K562 (cell line): ENCODE measurements around the gene APP. TPM values are rescaled to one million over a fixed set of nuclear protein-coding genes. Genes with fewer than 3 reads are reported as not detected.

Source experiments
- ATAC-seq: fragments of 200-7000 bp; cut with Tn5 transposase; 3 replicates; pipeline ENCODE4 v1.9.1; 2020; ENCODE audit warnings: moderate library complexity
- BruUV-seq: library from RNA; stranded (reverse); fragments of 400-500 nt; replicated peaks from 2 replicates; lab custom pipeline; 2021; lab: Mats Ljungman, UMichigan
- CTCF ChIA-PET: fragments of 300-600 bp; formaldehyde crosslinking; extraction: SDS; loops from one replicate; lab custom pipeline; 2021; ENCODE audit warnings: low intra/inter-chr PET ratio; lab: Yijun Ruan, JAX
- POLR2A ChIA-PET: fragments of 300-600, 350-650 bp; sonication (Branson Sonifier 250); formaldehyde crosslinking; extraction: SDS; loops from one replicate; lab custom pipeline; 2021; ENCODE audit warnings: antibody characterized with exemption, inconsistent platforms; lab: Yijun Ruan, JAX
- DNase-seq, 4 experiments: peaks; one replicate each; pipeline versions ENCODE4 v3.0.0 to v3.0.0-alpha.2; 2011 to 2018; ENCODE audit warnings: low spot score in 3 of 4, mixed read lengths in 3 of 4; ENCODE audit errors: extremely low read depth in 1 of 4
- FAIRE-seq: peaks from 2 replicates; lab custom pipeline; 2011; peaks lifted over from hg19 to GRCh38; lab: Jason Lieb, UNC
- H2AFZ ChIP-seq: 2 replicates; pipeline ENCODE4 v1.6.0; 2011; ENCODE audit warnings: low read depth, low read length, control low read depth, inconsistent platforms
- H3K27ac ChIP-seq: fragments of 200-600 bp; 3 replicates; pipeline ENCODE4 v1.8.0; 2011; ENCODE audit warnings: low read depth, mild to moderate bottlenecking, control low read depth, inconsistent platforms, low read length, moderate library complexity, mixed read lengths; ENCODE audit errors: extremely low read depth
- H3K27me3 ChIP-seq, 2 experiments: fragments of 300-600 bp in 1 of 2; 2 replicates in 1 of 2; 3 replicates in 1 of 2; pipeline versions ENCODE4 v1.6.0 to v1.8.0; 2011; ENCODE audit warnings: inconsistent platforms in 2 of 2, low read length in 2 of 2, mild to moderate bottlenecking in 1 of 2, mixed read lengths in 1 of 2, moderate library complexity in 1 of 2; ENCODE audit not compliant: control insufficient read depth in 2 of 2, insufficient read depth in 2 of 2
- H3K36me3 ChIP-seq: fragments of 300-600 bp; 3 replicates; pipeline ENCODE4 v1.8.0; 2011; ENCODE audit warnings: mild to moderate bottlenecking, low read length, inconsistent platforms; ENCODE audit not compliant: control insufficient read depth, insufficient read depth
- H3K4me1 ChIP-seq, 2 experiments: fragments of 200-600 bp in 1 of 2; replicated peaks in 1 of 2; 2 replicates in 1 of 2; 3 replicates in 1 of 2; pipeline versions ENCODE4 v1.5.1 to v1.8.0; 2011; ENCODE audit warnings: inconsistent platforms in 2 of 2, low read length in 2 of 2, mild to moderate bottlenecking in 1 of 2, mixed read lengths in 1 of 2, moderate library complexity in 1 of 2; ENCODE audit not compliant: control insufficient read depth in 2 of 2, insufficient read depth in 2 of 2
- H3K4me2 ChIP-seq: 2 replicates; pipeline ENCODE4 v1.6.1; 2011; ENCODE audit warnings: low read length, control low read depth, inconsistent platforms, mixed read lengths; ENCODE audit not compliant: insufficient read depth
- H3K4me3 ChIP-seq: fragments of 200-600 bp; sonication (generic), shearing (Covaris generic); 2 replicates; pipeline ENCODE4 v1.5.1; 2016; ENCODE audit warnings: control low read depth, inconsistent platforms
- H3K79me2 ChIP-seq: fragments of 200-600 bp; 3 replicates; pipeline ENCODE4 v1.8.0; 2011; ENCODE audit warnings: low read length, inconsistent platforms; ENCODE audit not compliant: control insufficient read depth, insufficient read depth
- H3K9ac ChIP-seq, 2 experiments: 2 replicates each; pipeline versions ENCODE4 v1.6.0 to v1.6.1; 2011; ENCODE audit warnings: low read depth in 2 of 2, low read length in 2 of 2, control low read depth in 1 of 2, inconsistent platforms in 1 of 2, mild to moderate bottlenecking in 1 of 2, mixed read lengths in 1 of 2; ENCODE audit not compliant: insufficient read depth in 1 of 2
- H3K9me1 ChIP-seq: one replicate; pipeline ENCODE4 v1.6.0; 2011; ENCODE audit warnings: inconsistent platforms, mild to moderate bottlenecking, low read length, moderate library complexity; ENCODE audit not compliant: control insufficient read depth, insufficient read depth
- H3K9me3 ChIP-seq: replicated peaks from 2 replicates; pipeline ENCODE4 v1.5.1; 2011; ENCODE audit warnings: low read depth, low read length, inconsistent platforms; ENCODE audit not compliant: control insufficient read depth, insufficient read depth
- H4K20me1 ChIP-seq: replicated peaks from 2 replicates; pipeline ENCODE4 v1.6.1; 2011; ENCODE audit warnings: low read length, inconsistent platforms, mixed read lengths; ENCODE audit not compliant: control insufficient read depth, insufficient read depth
- DACH1 ChIP-seq: fragments of 450-650 bp; IDR thresholded peaks from 2 replicates; pipeline ENCODE4 v1.6.1; 2018; ENCODE audit not compliant: partially characterized antibody
- ZBED1 ChIP-seq: IDR thresholded peaks from 2 replicates; pipeline ENCODE4 v1.6.1; 2014
- ZNF551 ChIP-seq: fragments of 250-450 bp; sonication (Bioruptor Pico); IDR thresholded peaks from 2 replicates; pipeline ENCODE4 v1.5.0; 2021; ENCODE audit warnings: mild to moderate bottlenecking, moderate library complexity
- WGBS: fragments of 100-300 bp; shearing (Covaris generic); methylation state at CpG from one replicate; pipeline ENCODE4 v1.1.6; 2016; ENCODE audit warnings: low coverage, mixed read lengths; ENCODE audit not compliant: insufficient coverage; ENCODE audit errors: missing lambda C conversion rate; 5-methylcytosine and 5-hydroxymethylcytosine counted together
- in situ Hi-C: fragments of 300-500 bp; cut with MboI; formaldehyde crosslinking; loops from 4 replicates; pipeline ENCODE4 v1.15.0; 2018; ENCODE audit warnings: inconsistent platforms, mixed read lengths
- intact Hi-C: fragments of 100-400 bp; cut with micrococcal nuclease; formaldehyde crosslinking; loops from 2 replicates; pipeline ENCODE4 v1.14.2; 2022
- polyA plus RNA-seq, 8 experiments: library from polyadenylated mRNA; depleted of rRNA in 4 of 8; stranded (reverse) in 5 of 8; unstranded in 3 of 8; fragments of >200 nt; fragmentation: Nextera tagmentation in 2 of 8; fragmentation: Illumina TruSeq in 1 of 8; extraction: Ambion mirVana in 2 of 8; extraction: Trizol in 1 of 8; gene quantifications; 2 replicates each; pipeline versions ENCODE4 v1.2.1 to v1.2.3, GENCODE V29; 2011 to 2014; ENCODE audit warnings: inconsistent platforms in 1 of 8, missing spikeins in 1 of 8
- total RNA-seq, 7 experiments: library from RNA; depleted of rRNA in 6 of 7; stranded (reverse); fragments of >200 nt in 6 of 7; fragmentation: Illumina TruSeq in 2 of 7; extraction: Trizol in 2 of 7; gene quantifications; 2 replicates each; pipeline versions ENCODE4 v1.2.1 to v1.2.3, GENCODE V29; 2011 to 2021; ENCODE audit warnings: low replicate concordance in 1 of 7
- TF ChIP-seq, protein P1 (sequence below): IDR thresholded peaks from 2 replicates; pipeline ENCODE4 v1.6.1; 2014; ENCODE audit warnings: antibody characterized with exemption
- TF ChIP-seq, protein P2 (sequence below), 2 experiments: IDR thresholded peaks; 2 replicates each; pipeline ENCODE4 v1.6.1; 2011; ENCODE audit warnings: borderline replicate concordance in 1 of 2, control low read depth in 1 of 2, low read depth in 1 of 2, low read length in 1 of 2, mild to moderate bottlenecking in 1 of 2, mixed read lengths in 1 of 2, moderate library complexity in 1 of 2; ENCODE audit not compliant: insufficient read depth in 1 of 2, insufficient read length in 1 of 2, poor library complexity in 1 of 2, severe bottlenecking in 1 of 2; ENCODE audit errors: extremely low read depth in 1 of 2
- TF ChIP-seq, protein P3 (sequence below): fragments of 450-650 bp; formaldehyde crosslinking; IDR thresholded peaks from 2 replicates; pipeline ENCODE4 v1.4.0; 2022; ENCODE audit warnings: missing genetic modification characterization
- TF ChIP-seq, protein P4 (sequence below): fragments of 450-650 bp; IDR thresholded peaks from 2 replicates; pipeline ENCODE4 v1.6.1; 2016; ENCODE audit warnings: low read depth

Gene APP
- total and polyA plus RNA-seq, 9 of the 15 experiments (the other 6 are each of a cell fraction or from before 2014, with no cell fraction given): 0.01 to 1.5 (median 0.16) TPM; not detected in 5

DNA sequence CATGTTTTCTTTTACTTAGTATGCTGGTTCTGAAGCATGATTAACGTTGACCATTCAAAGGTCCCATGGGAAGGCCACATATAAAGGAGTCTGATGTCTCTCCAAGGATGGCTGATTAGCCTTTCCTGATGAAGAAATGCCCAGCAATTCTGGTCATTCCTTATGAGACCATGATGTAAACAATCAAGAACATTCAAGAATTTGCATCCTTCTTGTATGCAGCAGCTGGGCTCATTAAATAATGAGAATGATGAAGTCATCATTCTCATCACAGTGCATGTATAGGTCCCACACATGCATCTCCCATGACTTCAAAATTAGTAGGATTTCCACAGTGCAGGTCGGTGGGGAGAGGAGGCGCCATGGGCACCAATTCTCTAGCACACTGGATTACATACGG, 85.4 kb downstream of the APP start (continued):
- TF ChIP-seq, protein P1, sequence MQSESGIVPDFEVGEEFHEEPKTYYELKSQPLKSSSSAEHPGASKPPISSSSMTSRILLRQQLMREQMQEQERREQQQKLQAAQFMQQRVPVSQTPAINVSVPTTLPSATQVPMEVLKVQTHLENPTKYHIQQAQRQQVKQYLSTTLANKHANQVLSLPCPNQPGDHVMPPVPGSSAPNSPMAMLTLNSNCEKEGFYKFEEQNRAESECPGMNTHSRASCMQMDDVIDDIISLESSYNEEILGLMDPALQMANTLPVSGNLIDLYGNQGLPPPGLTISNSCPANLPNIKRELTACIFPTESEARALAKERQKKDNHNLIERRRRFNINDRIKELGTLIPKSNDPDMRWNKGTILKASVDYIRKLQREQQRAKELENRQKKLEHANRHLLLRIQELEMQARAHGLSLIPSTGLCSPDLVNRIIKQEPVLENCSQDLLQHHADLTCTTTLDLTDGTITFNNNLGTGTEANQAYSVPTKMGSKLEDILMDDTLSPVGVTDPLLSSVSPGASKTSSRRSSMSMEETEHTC: no peak
- TF ChIP-seq ZNF551 (CRISPR knock-in tag): no peak
- TF ChIP-seq, protein P2, sequence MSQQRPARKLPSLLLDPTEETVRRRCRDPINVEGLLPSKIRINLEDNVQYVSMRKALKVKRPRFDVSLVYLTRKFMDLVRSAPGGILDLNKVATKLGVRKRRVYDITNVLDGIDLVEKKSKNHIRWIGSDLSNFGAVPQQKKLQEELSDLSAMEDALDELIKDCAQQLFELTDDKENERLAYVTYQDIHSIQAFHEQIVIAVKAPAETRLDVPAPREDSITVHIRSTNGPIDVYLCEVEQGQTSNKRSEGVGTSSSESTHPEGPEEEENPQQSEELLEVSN (IDR thresholded peaks at IDR 0.05; ENCODE audit: borderline replicate concordance in 1 of 2, extremely low read depth in 1 of 2, insufficient read depth in 1 of 2, insufficient read length in 1 of 2, low read depth in 1 of 2, low read length in 1 of 2, poor library complexity in 1 of 2, severe bottlenecking in 1 of 2): no peak
- no peak for TF ChIP-seq ZBED1
- TF ChIP-seq DACH1: no peak

DNA sequence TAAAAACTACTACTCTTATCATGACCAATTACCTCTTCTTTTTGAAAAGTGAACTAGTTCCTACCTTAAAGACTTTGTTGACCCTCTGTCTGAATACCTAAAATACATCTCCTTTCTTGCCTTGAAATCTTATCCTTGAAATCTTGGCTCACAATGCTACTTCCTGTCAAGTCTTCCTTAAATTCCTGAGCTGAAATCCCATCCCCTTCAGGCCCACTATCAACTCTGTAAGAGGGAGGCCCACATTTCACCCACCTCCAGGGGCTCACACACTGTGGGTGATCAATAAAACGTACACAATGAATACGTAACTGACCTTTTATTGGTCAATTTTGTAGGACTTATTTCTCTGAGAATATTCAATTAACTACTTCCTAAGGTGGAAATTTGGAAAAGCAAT, 88.0 kb downstream of the APP start:
- POLR2A ChIA-PET: no interaction called here
- CTCF ChIA-PET: no interaction called here
- Histone ChIP-seq H3K36me3 (no peaks in the 10 kb centered on the region), H2AFZ (no peak overlapping the region), H3K27ac (no peak overlapping the region), H3K27me3 (no peaks in the 10 kb centered on the region; a peak in 1 of 5 replicates), H3K9me1 (no peaks in the 10 kb centered on the region), H3K9me3 (no peaks in the 10 kb centered on the region), H3K4me3 (no peak overlapping the region), H3K4me2 (no peak overlapping the region), H3K4me1 (no peaks in the 10 kb centered on the region; a peak in 1 of 5 replicates), H4K20me1 (no peaks in the 10 kb centered on the region), H3K79me2 (no peaks in the 10 kb centered on the region), H3K9ac (no peak overlapping the region)
- in situ Hi-C loops (no loop called here), intact Hi-C loops (no loop called here)
- BruUV-seq: no TSS peak
- no peak for ATAC-seq
- 3% methylated on average over 2 of the region's 2 CpGs for WGBS
- DNase-seq: no peak
- no peak for FAIRE-seq
- TF ChIP-seq, protein P3, sequence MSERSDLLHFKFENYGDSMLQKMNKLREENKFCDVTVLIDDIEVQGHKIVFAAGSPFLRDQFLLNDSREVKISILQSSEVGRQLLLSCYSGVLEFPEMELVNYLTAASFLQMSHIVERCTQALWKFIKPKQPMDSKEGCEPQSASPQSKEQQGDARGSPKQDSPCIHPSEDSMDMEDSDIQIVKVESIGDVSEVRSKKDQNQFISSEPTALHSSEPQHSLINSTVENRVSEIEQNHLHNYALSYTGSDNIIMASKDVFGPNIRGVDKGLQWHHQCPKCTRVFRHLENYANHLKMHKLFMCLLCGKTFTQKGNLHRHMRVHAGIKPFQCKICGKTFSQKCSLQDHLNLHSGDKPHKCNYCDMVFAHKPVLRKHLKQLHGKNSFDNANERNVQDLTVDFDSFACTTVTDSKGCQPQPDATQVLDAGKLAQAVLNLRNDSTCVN: no peak
- TF ChIP-seq, protein P4, sequence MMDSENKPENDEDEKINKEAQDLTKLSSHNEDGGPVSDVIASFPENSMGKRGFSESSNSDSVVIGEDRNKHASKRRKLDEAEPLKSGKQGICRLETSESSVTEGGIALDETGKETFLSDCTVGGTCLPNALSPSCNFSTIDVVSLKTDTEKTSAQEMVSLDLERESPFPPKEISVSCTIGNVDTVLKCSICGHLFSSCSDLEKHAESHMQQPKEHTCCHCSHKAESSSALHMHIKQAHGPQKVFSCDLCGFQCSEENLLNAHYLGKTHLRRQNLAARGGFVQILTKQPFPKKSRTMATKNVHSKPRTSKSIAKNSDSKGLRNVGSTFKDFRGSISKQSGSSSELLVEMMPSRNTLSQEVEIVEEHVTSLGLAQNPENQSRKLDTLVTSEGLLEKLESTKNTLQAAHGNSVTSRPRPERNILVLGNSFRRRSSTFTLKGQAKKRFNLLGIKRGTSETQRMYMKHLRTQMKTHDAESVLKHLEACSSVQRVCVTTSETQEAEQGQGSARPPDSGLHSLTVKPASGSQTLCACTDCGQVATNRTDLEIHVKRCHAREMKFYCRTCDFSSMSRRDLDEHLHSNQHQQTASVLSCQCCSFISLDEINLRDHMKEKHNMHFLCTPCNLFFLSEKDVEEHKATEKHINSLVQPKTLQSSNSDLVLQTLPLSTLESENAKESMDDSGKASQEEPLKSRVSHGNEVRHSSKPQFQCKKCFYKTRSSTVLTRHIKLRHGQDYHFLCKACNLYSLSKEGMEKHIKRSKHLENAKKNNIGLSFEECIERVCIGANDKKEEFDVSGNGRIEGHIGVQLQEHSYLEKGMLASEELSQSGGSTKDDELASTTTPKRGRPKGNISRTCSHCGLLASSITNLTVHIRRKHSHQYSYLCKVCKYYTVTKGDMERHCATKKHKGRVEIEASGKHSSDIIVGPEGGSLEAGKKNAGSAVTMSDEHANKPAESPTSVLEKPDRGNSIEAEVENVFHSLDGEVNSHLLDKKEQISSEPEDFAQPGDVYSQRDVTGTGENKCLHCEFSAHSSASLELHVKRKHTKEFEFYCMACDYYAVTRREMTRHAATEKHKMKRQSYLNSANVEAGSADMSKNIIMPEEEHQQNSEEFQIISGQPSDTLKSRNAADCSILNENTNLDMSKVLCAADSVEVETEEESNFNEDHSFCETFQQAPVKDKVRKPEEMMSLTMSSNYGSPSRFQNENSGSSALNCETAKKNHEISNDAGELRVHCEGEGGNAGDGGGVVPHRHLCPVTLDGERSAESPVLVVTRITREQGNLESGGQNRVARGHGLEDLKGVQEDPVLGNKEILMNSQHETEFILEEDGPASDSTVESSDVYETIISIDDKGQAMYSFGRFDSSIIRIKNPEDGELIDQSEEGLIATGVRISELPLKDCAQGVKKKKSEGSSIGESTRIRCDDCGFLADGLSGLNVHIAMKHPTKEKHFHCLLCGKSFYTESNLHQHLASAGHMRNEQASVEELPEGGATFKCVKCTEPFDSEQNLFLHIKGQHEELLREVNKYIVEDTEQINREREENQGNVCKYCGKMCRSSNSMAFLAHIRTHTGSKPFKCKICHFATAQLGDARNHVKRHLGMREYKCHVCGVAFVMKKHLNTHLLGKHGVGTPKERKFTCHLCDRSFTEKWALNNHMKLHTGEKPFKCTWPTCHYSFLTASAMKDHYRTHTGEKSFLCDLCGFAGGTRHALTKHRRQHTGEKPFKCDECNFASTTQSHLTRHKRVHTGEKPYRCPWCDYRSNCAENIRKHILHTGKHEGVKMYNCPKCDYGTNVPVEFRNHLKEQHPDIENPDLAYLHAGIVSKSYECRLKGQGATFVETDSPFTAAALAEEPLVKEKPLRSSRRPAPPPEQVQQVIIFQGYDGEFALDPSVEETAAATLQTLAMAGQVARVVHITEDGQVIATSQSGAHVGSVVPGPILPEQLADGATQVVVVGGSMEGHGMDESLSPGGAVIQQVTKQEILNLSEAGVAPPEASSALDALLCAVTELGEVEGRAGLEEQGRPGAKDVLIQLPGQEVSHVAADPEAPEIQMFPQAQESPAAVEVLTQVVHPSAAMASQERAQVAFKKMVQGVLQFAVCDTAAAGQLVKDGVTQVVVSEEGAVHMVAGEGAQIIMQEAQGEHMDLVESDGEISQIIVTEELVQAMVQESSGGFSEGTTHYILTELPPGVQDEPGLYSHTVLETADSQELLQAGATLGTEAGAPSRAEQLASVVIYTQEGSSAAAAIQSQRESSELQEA: no peak
- TF ChIP-seq ZBED1: no peak
